Panc1 (cell line): Measurements from ENCODE around the gene BBX. TPM values are rescaled to one million over a fixed set of nuclear protein-coding genes. Genes with fewer than 3 reads are reported as not detected.

Experiments
- ATAC-seq: fragments of 200-7000 bp; cut with Tn5 transposase; 2 replicates; pipeline ENCODE4 v1.9.1; 2020; ENCODE audit warnings: mild to moderate bottlenecking, moderate library complexity
- BruUV-seq: library from RNA; stranded (reverse); fragments of 400-500 nt; replicated peaks from 2 replicates; lab custom pipeline; 2021; lab: Mats Ljungman, UMichigan
- CTCF ChIA-PET: fragments of 300-600 bp; sonication (Branson Sonifier 250); formaldehyde crosslinking; loops from one replicate; lab custom pipeline; 2022; ENCODE audit warnings: antibody characterized with exemption; lab: Charles Lee
- POLR2A ChIA-PET: fragments of 300-600 bp; sonication (Branson Sonifier 250); formaldehyde crosslinking; loops from one replicate; lab custom pipeline; 2022; ENCODE audit warnings: antibody characterized with exemption; lab: Charles Lee
- DNase-seq: peaks from one replicate; pipeline ENCODE4 v3.0.0-alpha.2; 2010; ENCODE audit warnings: low read depth, low spot score
- H3K27ac ChIP-seq: 2 replicates; pipeline ENCODE4 v1.5.1; 2011; ENCODE audit warnings: mild to moderate bottlenecking, low read length, inconsistent platforms
- H3K27me3 ChIP-seq: fragments of 200-500 bp; sonication (Bioruptor generic); 2 replicates; pipeline ENCODE4 v1.6.0; 2014; ENCODE audit warnings: low read length, inconsistent platforms; ENCODE audit not compliant: control insufficient read depth, insufficient read depth
- H3K36me3 ChIP-seq: fragments of 200-500 bp; sonication (Bioruptor generic); 2 replicates; pipeline ENCODE4 v1.5.1; 2014; ENCODE audit warnings: inconsistent platforms, mild to moderate bottlenecking, low read length, moderate library complexity; ENCODE audit not compliant: control insufficient read depth, insufficient read depth
- H3K4me1 ChIP-seq: 2 replicates; pipeline ENCODE4 v1.5.1; 2011; ENCODE audit warnings: inconsistent platforms, mild to moderate bottlenecking, low read length, moderate library complexity; ENCODE audit not compliant: control insufficient read depth, insufficient read depth
- H3K4me3 ChIP-seq, 2 experiments: 2 replicates each; pipeline ENCODE4 v1.5.1; 2011 to 2012; ENCODE audit warnings: low read depth in 2 of 2, low read length in 2 of 2, mild to moderate bottlenecking in 2 of 2, inconsistent platforms in 1 of 2, moderate library complexity in 1 of 2
- H3K9me3 ChIP-seq: fragments of 200-500 bp; sonication (Bioruptor generic); 2 replicates; pipeline ENCODE4 v1.5.1; 2014; ENCODE audit warnings: low read depth, mild to moderate bottlenecking, inconsistent platforms, low read length, moderate library complexity; ENCODE audit not compliant: control insufficient read depth, insufficient read depth
- CTCF ChIP-seq: fragments of 450-650 bp; IDR thresholded peaks from 2 replicates; pipeline ENCODE4 v1.5.1; 2017; ENCODE audit warnings: mild to moderate bottlenecking
- POLR2AphosphoS5 ChIP-seq: IDR thresholded peaks from 2 replicates; pipeline ENCODE4 v1.6.1; 2012; ENCODE audit warnings: mild to moderate bottlenecking, low read depth, low read length, moderate library complexity
- REST ChIP-seq, 2 experiments: IDR thresholded peaks; 2 replicates each; pipeline ENCODE4 v1.6.1; 2011 to 2012; ENCODE audit warnings: low read depth in 2 of 2, control low read depth in 1 of 2, low read length in 1 of 2, mild to moderate bottlenecking in 1 of 2, moderate library complexity in 1 of 2; ENCODE audit not compliant: insufficient read depth in 1 of 2
- SIN3A ChIP-seq: IDR thresholded peaks from 2 replicates; pipeline ENCODE4 v1.6.1; 2012; ENCODE audit warnings: low read depth, mild to moderate bottlenecking, low read length, moderate library complexity, borderline replicate concordance; ENCODE audit not compliant: insufficient read depth
- TCF7L2 ChIP-seq: IDR thresholded peaks from 2 replicates; pipeline ENCODE4 v1.6.1; 2011; ENCODE audit warnings: mild to moderate bottlenecking, low read depth, low read length, inconsistent platforms
- in situ Hi-C: cut with HindIII; loops from 2 replicates; pipeline ENCODE4 v1.10.0; 2016; ENCODE audit warnings: low sequenced_read_pairs, low pct_unique_long_range_greater_than_20kb
- intact Hi-C: fragments of 100-400 bp; cut with micrococcal nuclease; formaldehyde crosslinking; loops from one replicate; pipeline ENCODE4 v1.10.0; 2022; ENCODE audit not compliant: unreplicated experiment
- total RNA-seq: library from RNA; stranded (reverse); gene quantifications from one replicate; pipeline ENCODE4 v1.2.1, GENCODE V29; 2021; ENCODE audit not compliant: unreplicated experiment

The BBX gene
- total RNA-seq, 1 experiment from 2014 or later = 28.5 TPM

GRCh38 chr3:107765524-107765923 lies 242.8 kb downstream of the BBX start:
- H3K4me1 ChIP-seq = no peaks in the 10 kb centered on the region
- no peak overlapping the region for H3K27ac ChIP-seq
- no peaks in the 10 kb centered on the region for H3K9me3 ChIP-seq
- POLR2A ChIA-PET = no interaction called here
- no TSS peak for BruUV-seq
- intact Hi-C loops (no loop called here), in situ Hi-C loops (no loop called here)
- ATAC-seq = no peak
- H3K27me3 ChIP-seq = no peaks in the 10 kb centered on the region
- H3K36me3 ChIP-seq = no peaks in the 10 kb centered on the region
- TF ChIP-seq TCF7L2 = no peak
- no peak for TF ChIP-seq CTCF
- no peak for TF ChIP-seq SIN3A
- no peak for TF ChIP-seq POLR2AphosphoS5
- TF ChIP-seq REST (IDR thresholded peaks at IDR 0.05; ENCODE audit: insufficient read depth in 1 of 2, low read depth in 2 of 2, low read length in 1 of 2) = no peak
- H3K4me3 ChIP-seq = no peak overlapping the region
- no peak for DNase-seq
- CTCF ChIA-PET = no interaction called here

DNA sequence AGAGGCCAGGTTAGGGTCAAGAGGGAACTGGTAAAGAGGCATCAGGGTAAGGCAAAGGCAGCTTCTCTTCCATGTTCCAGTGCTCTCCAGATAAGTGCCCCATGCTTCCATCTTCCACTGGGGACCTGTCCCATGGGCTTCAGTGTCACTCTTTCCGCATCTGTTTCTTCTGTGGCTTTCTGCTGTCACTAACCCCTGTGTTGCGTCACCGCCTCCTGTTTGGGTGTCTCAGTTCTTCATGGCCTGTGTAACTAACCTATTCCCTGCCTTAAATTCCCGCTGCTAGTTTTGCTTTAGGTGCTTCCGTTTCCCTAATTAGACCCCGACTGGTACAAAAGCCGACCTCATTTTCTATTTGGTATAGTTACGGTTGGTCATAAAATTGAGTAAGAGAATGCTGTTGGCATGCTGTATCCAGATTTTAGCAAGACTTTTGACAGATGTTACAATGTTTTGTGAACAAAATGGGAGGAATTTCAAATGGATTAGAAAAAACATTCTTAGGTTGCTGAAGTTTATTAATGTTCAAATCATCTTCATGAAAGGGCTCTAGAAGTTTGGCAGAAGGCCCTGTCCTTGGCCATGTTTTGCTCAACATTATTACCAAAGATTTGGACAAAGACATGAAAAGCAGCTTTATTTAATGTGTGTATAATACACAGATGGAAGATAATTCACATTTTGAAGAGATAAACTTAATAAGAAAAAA lies 245.3 kb downstream of the BBX start:
- in situ Hi-C loops (no loop called here), intact Hi-C loops (no loop called here)
- no peak for DNase-seq
- Histone ChIP-seq H3K27me3 (no peaks in the 10 kb centered on the region; the same call in 1 of the 2 replicates), H3K27ac (no peak overlapping the region), H3K36me3 (no peaks in the 10 kb centered on the region), H3K4me1 (no peaks in the 10 kb centered on the region), H3K9me3 (no peaks in the 10 kb centered on the region), H3K4me3 (no peak overlapping the region)
- ChIA-PET POLR2A (no interaction called here), CTCF (no interaction called here)
- BruUV-seq = no TSS peak
- ATAC-seq = 0 out of 2 replicates have a peak, but pooled peaks have one; percentile 26
- no peak for TF ChIP-seq CTCF
- TF ChIP-seq TCF7L2 = no peak
- no peak for TF ChIP-seq SIN3A
- no peak for TF ChIP-seq REST (IDR thresholded peaks at IDR 0.05; ENCODE audit: insufficient read depth in 1 of 2, low read depth in 2 of 2, low read length in 1 of 2)
- TF ChIP-seq POLR2AphosphoS5 = no peak
